Erythroblast (primary cell): ENCODE data around the gene RARA.

ENCODE experiments used
- GATA1 ChIP-seq: IDR thresholded peaks from 2 replicates; pipeline ENCODE4 v1.6.1; 2011; ENCODE audit warnings: low read depth, mild to moderate bottlenecking, control low read depth, low read length, moderate library complexity
- POLR2A ChIP-seq: IDR thresholded peaks from 2 replicates; pipeline ENCODE4 v1.6.1; 2011; ENCODE audit warnings: mild to moderate bottlenecking, low read length

DNA sequence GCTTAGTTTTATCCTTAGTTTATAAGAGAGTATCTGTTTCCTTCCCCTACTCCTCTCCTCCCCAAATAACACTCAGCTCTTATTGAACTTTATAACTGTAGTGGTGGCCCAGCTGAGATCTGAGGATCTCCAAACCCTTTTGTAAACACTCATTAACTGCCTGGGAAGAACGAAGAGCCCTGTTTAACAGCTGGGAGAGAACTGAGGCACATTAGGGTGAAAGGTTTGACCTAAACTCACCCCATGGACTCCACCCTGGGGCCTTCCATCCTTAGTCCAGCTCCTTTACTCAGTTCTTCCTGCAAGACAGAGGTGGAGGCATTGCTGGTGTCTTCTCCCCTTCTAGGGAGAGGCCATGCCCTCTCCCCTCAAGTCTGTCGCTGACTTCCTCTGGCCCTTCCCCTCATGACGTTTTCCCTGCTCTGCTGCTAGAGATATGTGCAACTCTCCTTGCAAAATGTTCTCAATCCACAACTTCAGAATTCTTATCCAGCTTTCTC lies 1.2 kb upstream of the RARA start:
- no peak for TF ChIP-seq POLR2A
- TF ChIP-seq GATA1, result no peak
